Neutrophil (primary cell): ENCODE measurements around the gene EFTUD2.

Experiments
- H3K27ac ChIP-seq: fragments of 200-600 bp; sonication (generic); 2 replicates; pipeline ENCODE4 v1.5.1; 2016; ENCODE audit warnings: mild to moderate bottlenecking, moderate library complexity
- H3K27me3 ChIP-seq: fragments of 200-600 bp; sonication (generic); 2 replicates; pipeline ENCODE4 v1.6.0; 2016; ENCODE audit warnings: mild to moderate bottlenecking
- H3K36me3 ChIP-seq: fragments of 200-600 bp; sonication (generic); 2 replicates; pipeline ENCODE4 v1.5.1; 2017
- H3K4me1 ChIP-seq, 2 experiments: fragments of 200-600 bp in 1 of 2; sonication (generic) in 1 of 2; 1 replicate in 1 of 2; 2 replicates in 1 of 2; pipeline versions ENCODE4 v1.5.1 to v1.6.1; 2013 to 2016; ENCODE audit warnings: low read depth in 1 of 2, low read length in 1 of 2, mild to moderate bottlenecking in 1 of 2, moderate library complexity in 1 of 2; ENCODE audit not compliant: control insufficient read depth in 1 of 2, insufficient read depth in 1 of 2
- H3K4me3 ChIP-seq, 2 experiments: fragments of 200-600 bp in 1 of 2; sonication (generic) in 1 of 2; 1 replicate in 1 of 2; 2 replicates in 1 of 2; pipeline ENCODE4 v1.5.1; 2013 to 2016; ENCODE audit warnings: low read depth in 1 of 2, low read length in 1 of 2, mild to moderate bottlenecking in 1 of 2, moderate library complexity in 1 of 2
- H3K9me3 ChIP-seq: fragments of 200-600 bp; sonication (generic); 2 replicates; pipeline ENCODE4 v1.5.1; 2016
- TF ChIP-seq, protein P1 (sequence below): fragments of 200-600 bp; sonication (generic); IDR thresholded peaks from 2 replicates; pipeline ENCODE4 v1.5.1; 2016; ENCODE audit warnings: antibody characterized with exemption

The EFTUD2 gene

DNA sequence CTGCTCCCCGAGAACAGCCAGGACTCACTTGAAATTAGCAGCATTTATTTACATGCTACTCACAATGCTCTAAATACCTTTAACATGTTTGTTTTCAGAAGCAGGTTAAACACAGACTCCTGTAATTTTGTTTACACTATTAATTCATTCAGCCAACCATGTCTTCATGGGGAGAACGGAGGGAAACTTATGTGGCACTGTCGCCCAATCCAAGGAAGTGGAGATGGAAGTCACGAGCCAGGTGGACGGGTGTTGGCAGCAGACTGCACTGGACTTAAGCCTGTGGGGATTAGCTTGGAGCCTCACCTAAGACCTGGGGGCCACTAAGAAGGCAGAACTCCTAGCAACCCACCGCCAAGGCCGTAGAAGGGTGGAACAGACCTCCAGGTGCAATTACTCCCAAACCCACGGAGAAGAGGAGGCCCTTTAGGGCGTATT lies 24.9 kb upstream of the EFTUD2 start:
- H3K27ac ChIP-seq, result no peak overlapping the region
- TF ChIP-seq, protein P1, sequence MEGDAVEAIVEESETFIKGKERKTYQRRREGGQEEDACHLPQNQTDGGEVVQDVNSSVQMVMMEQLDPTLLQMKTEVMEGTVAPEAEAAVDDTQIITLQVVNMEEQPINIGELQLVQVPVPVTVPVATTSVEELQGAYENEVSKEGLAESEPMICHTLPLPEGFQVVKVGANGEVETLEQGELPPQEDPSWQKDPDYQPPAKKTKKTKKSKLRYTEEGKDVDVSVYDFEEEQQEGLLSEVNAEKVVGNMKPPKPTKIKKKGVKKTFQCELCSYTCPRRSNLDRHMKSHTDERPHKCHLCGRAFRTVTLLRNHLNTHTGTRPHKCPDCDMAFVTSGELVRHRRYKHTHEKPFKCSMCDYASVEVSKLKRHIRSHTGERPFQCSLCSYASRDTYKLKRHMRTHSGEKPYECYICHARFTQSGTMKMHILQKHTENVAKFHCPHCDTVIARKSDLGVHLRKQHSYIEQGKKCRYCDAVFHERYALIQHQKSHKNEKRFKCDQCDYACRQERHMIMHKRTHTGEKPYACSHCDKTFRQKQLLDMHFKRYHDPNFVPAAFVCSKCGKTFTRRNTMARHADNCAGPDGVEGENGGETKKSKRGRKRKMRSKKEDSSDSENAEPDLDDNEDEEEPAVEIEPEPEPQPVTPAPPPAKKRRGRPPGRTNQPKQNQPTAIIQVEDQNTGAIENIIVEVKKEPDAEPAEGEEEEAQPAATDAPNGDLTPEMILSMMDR, result no peak
- H3K27me3 ChIP-seq, result peaks cover 29% of the 10 kb centered on the region
- no peaks in the 10 kb centered on the region for H3K4me1 ChIP-seq
- H3K9me3 ChIP-seq, result no peaks in the 10 kb centered on the region
- H3K36me3 ChIP-seq, result peaks cover 46% of the 10 kb centered on the region
- no peak overlapping the region for H3K4me3 ChIP-seq

GRCh38 chr17:44922746-44923470 lies 23.7 kb upstream of the EFTUD2 start:
- Histone ChIP-seq H3K36me3 (peaks cover 33% of the 10 kb centered on the region), H3K27ac (no peak overlapping the region), H3K27me3 (peaks cover 29% of the 10 kb centered on the region), H3K4me3 (no peak overlapping the region), H3K9me3 (no peaks in the 10 kb centered on the region), H3K4me1 (no peaks in the 10 kb centered on the region)
- TF ChIP-seq, protein P1, result no peak

DNA sequence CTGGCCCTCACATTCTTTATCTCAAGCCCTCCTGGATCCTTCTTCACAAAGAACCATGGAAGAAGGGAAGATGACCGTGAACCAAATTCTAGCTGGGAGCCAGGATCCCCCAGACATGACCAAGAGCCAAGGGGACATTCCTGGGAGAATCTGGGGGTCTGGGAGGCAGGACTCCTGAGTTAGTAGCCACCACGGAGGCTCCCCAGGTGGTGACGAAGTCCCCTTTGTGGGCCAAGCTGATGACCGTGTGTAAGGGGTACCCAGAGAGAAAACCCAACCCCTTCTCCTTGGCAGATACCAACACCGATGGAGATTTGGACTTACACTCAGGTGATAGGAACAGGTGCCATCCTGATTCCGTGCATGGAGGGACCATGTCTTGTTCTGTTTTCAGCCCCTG lies 22.9 kb upstream of the EFTUD2 start:
- no peaks in the 10 kb centered on the region for H3K9me3 ChIP-seq
- H3K36me3 ChIP-seq, result peaks cover 26% of the 10 kb centered on the region
- no peaks in the 10 kb centered on the region for H3K4me1 ChIP-seq
- TF ChIP-seq, protein P1, result no peak
- H3K4me3 ChIP-seq, result no peak overlapping the region
- H3K27ac ChIP-seq, result no peak overlapping the region
- peaks cover 29% of the 10 kb centered on the region for H3K27me3 ChIP-seq

- Histone ChIP-seq H3K4me1 (no peaks in the 10 kb centered on the region), H3K36me3 (peaks cover 17% of the 10 kb centered on the region), H3K27ac (no peak overlapping the region), H3K9me3 (no peaks in the 10 kb centered on the region), H3K27me3 (peaks cover 29% of the 10 kb centered on the region), H3K4me3 (no peak overlapping the region)
- TF ChIP-seq, protein P1, result no peak
Observed at GRCh38 chr17:44921122-44921882, 22.1 kb upstream of the EFTUD2 start.

GRCh38 chr17:44920565-44920940 lies 21.3 kb upstream of the EFTUD2 start:
- H3K4me1 ChIP-seq, result peaks cover 3 to 6% of the 10 kb centered on the region in 2 experiments
- no peak overlapping the region for H3K4me3 ChIP-seq
- peaks cover 10% of the 10 kb centered on the region for H3K36me3 ChIP-seq
- H3K27me3 ChIP-seq, result peaks cover 29% of the 10 kb centered on the region
- TF ChIP-seq, protein P1, result no peak
- no peaks in the 10 kb centered on the region for H3K9me3 ChIP-seq
- no peak overlapping the region for H3K27ac ChIP-seq
